SIG-M5 (cell line): ENCODE measurements around the gene FOXG1.

Source experiments
- DNase-seq: peaks from one replicate; lab custom pipeline; 2025; lab: John Stamatoyannopoulos, UW

FOXG1 gene

DNA sequence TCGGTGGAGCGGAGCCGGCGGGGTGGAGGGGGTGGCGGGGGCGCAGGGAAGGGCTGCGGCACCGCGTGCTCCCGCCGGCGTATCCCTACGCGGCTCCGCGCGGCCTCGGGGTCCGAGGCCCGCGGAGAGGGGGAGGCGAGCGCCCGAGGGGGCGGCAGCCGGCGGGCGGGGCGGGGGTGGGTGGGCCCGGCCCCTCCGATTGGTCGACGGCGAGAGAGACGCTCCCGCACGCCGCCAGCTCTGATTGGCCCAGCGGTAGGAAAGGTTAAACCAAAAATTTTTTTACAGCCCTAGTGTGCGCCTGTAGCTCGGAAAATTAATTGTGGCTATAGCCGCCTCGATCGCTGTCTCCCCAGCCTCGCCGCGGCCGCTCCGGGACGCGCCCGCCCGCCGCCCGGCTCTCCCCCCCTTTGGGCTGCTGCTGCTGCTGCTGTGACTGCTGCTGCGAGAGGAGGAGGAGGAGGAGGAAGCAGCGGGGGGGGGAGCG is at the start of gene FOXG1:
FOXG1 (plus strand) TSS at position 319 of the 487 bp plus-strand sequence. CDS start 493 bp downstream, outside the sequence.
- no peak for DNase-seq

GRCh38 chr14:28719130-28719529 is 47.5 kb upstream of the FOXG1 start:
- no peak for DNase-seq

DNA sequence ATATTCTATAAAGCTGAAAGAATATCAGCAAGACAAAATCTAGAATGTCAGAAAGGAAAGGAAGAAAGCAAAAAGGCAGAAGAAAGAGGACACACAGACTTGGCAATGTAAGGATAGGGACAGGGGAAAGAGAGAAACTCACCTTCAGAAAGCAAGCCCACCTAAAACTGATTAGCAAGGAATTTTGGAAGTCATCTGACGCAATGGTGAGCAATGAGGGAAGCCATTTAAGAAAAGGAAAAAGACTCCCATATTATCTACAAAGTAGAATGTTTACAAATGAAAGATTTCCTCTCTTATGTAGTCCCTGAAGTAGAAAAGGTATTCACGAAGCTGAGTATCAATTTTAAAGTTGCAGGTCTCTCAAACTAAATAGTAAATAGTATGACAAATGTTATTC is 35.2 kb upstream of the FOXG1 start:
- DNase-seq = no peak

- no peak for DNase-seq
Observed at GRCh38 chr14:28742171-28742846, 24.3 kb upstream of the FOXG1 start.

GRCh38 chr14:28744126-28744525 is 22.5 kb upstream of the FOXG1 start:
- DNase-seq = no peak

GRCh38 chr14:28745176-28745575 is 21.4 kb upstream of the FOXG1 start:
- no peak for DNase-seq

GRCh38 chr14:28746247-28746646 is 20.3 kb upstream of the FOXG1 start:
- DNase-seq = no peak

DNA sequence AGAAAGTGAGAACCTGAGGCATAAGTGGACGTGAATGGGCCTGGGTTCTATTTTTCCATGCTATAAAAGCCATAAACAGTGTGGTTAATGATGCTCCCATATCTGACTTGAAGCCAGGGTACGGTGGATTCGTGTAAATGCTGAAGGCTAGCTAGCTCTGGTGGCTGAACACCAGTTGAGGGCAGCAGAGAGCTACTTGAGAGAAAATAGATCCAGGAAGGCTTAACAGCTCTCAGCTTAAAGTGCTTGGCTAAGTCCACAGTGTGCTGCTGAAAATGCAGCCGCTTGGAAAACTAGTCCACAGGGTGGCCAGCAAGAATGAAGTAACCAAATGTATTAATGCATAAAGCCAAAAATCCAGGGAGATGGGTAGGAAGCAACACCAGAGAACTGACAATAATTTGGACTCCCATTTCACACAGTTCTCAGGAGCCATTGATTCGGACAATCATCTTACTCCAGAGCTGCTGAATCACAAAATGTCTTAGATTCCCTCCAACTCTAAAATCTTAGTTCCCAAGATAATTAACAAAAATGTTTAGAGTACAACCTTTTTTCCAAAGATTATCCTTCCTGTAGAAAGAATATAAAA is 15.0 kb upstream of the FOXG1 start:
- DNase-seq = no peak

GRCh38 chr14:28754209-28754985 is 12.2 kb upstream of the FOXG1 start:
- no peak for DNase-seq

- no peak for DNase-seq
Observed at GRCh38 chr14:28755198-28755815, 11.3 kb upstream of the FOXG1 start.

- no peak for DNase-seq
Observed at GRCh38 chr14:28755884-28756268, 10.7 kb upstream of the FOXG1 start.

- no peak for DNase-seq
Observed at GRCh38 chr14:28756269-28756883, 10.2 kb upstream of the FOXG1 start.

DNA sequence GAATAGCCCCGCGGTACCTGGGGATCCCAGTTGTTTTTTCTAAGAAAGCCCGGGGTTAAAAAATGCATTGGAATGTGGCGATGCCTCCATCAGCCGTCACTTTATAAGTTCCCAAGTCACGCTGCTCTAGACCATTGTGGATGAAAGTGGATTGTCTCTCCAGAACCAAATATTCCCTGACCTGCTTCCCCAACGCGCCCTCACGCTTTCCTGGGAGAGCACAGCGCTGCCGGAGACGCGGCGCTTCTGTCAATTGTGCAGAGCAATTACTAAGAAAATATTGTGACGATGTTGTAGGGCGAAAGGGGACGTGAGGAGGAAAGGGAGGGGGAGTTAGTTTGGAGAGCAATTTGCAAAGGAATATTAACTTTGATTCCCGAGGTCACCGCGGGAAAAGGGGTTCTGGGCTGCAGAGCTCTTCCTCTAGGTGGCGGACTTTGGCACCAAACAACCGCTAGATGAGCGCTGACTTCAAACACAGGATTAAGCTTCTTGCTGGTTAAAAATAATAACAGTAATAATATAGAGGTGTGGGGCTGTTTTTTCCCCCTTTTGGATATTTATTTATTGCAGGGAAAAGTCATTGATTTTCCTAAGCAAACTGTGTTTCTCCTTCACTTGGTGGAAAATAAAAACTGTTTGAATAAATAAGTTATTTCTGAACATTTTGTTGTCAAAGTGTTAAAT is 9.6 kb upstream of the FOXG1 start:
- no peak for DNase-seq

DNA sequence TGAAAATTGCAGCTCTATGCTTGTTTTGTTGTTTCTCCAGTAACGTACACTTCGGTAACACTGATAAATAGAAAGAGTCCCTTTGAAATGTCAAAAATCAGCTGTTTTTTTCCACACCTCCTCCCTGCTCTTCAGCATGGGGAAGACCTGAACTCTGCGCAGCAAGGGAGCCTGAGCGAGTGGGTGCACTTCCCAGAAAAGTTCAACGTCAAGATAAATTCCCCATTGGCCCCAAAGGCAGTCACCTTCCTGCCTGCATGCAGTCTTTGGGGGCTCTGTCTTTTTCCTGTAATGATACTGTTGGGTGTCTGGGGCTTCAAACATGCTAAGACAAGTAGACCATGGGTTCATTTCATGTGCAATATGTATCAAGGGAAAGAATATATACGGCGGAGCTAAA is 8.8 kb upstream of the FOXG1 start:
- DNase-seq = no peak

DNA sequence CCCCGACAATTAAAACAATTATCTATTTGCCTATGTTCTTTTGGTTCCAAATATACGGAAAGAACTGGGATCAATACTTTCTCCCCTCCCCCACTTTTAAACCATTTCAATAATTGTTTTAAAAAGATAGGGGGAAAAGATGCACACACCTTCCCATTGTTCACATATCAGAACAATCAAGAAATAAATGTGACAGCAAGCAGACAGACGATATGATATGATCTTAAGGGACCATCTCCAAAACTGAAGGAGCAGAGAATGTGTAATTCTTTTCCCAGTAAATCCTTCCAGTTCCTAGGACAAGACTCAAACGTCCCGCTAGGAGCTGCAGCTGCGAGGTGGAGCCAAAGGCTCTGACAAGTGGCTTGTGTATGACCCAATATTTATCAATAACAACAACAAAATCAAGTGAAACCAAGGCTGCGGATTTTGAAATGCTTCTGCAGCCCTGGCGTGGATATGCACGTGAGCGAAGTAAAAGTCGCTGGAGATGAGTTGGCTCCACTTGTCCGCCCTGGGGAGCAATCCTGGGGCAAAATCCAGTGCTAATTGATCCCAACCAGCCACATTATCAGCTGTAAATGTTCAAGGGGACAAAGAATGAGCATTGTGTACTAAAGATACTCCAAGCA is 8.2 kb upstream of the FOXG1 start:
- no peak for DNase-seq

- no peak for DNase-seq
Observed at GRCh38 chr14:28758885-28759652, 7.5 kb upstream of the FOXG1 start.

DNA sequence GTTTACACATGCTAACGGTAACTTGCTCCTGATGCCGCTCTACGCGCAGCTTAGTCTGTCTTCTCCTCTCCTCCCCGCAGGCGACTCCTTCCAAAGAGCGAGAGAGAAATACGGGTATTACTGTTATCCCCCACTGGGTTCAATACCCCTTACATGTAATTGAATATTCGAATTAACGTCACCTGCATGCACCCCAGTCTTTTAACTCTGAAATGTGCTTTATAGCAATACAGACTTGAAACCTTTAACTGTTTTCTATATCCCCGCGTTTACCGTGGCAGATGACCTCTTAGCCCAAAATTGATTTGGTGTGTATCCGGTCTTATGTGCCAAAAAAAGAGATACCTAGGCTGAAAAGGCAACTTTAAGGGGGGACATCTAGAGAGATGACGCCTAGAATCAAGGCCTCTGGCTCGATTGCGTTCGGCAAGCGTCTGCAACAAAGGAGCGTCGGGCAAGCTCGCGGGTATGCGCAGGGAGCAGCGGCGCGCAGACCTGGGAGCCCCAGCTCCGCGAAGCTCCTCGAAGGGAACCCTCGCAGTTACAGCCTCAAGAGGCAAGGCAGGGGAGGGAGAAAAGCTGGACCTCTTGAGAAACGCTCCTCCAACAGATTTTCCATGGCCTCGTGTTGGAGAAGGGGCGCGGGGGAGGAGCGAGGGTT is 6.8 kb upstream of the FOXG1 start:
- no peak for DNase-seq

DNA sequence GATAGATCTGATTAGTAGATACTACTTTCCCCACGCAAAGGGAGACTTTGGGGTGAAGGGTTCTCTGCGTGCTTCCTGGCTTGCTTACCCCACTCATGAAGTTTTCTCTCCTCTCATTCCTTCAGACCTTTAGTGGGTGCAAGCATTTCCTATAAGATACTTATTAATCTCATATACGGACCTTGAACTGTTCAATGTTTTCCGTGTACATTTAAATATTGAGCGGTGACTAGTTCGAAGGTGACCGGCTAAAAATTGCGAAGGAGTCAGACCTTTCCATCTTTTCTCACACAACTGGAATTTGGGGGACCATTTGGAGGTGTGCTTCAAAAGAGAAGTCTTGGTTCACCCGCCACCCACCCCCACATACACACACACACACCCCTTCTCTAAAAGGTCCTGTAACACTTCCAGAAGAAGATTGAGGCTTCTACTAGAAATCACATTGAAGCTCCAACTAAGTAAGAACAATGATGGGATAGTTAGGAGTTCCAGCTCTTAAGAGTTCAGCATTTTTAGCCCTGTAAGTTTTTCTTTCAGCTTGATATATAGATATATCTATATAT is 6.1 kb upstream of the FOXG1 start:
- no peak for DNase-seq
